GM21360 (cell line): Measurements from ENCODE around the gene NPDC1.
A peak's percentile ranks its signal among the peaks of the same experiment; 100 is the strongest.
"Not testable (repeated sequence)": the region's sequence is repeated elsewhere in the genome, so short reads cannot be mapped to it uniquely, and the experiment has no call there.

Experiments
- ATAC-seq: cut with Tn5 transposase; IDR thresholded peaks from one replicate; pipeline ENCODE4 v1.9.1; 2021; ENCODE audit warnings: mild to moderate bottlenecking, moderate library complexity; ENCODE audit not compliant: unreplicated experiment

Gene NPDC1

GRCh38 chr9:137075275-137075775 lies 29.3 kb upstream of the NPDC1 start:
- no peak for ATAC-seq

- no peak for ATAC-seq
These were observed 28.8 kb upstream of the NPDC1 start for GRCh38 chr9:137074657-137075274.

- no peak for ATAC-seq
These were observed 28.0 kb upstream of the NPDC1 start for GRCh38 chr9:137073992-137074399.

GRCh38 chr9:137071282-137071681 lies 25.3 kb upstream of the NPDC1 start:
- ATAC-seq: no peak

GRCh38 chr9:137070906-137071275 lies 24.9 kb upstream of the NPDC1 start:
- no peak for ATAC-seq

- ATAC-seq: peak; percentile 47
These were observed 24.4 kb upstream of the NPDC1 start, which contains the start of gene SAPCD2 for GRCh38 chr9:137070201-137070905. TSS of gene SAPCD2 (minus strand) at chr9:137070557. CDS start at chr9:137070460, 97 bp downstream.

- peak; percentile 6 for ATAC-seq
These were observed 23.6 kb upstream of the NPDC1 start for GRCh38 chr9:137069508-137070091.

GRCh38 chr9:137068539-137069507 lies 22.8 kb upstream of the NPDC1 start:
- ATAC-seq: no peak

- ATAC-seq: peak; percentile 36
These were observed 22.0 kb upstream of the NPDC1 start for GRCh38 chr9:137067860-137068538.

GRCh38 chr9:137066096-137066861 lies 20.3 kb upstream of the NPDC1 start:
- no peak for ATAC-seq

GRCh38 chr9:137065336-137065967 lies 19.5 kb upstream of the NPDC1 start:
- no peak for ATAC-seq

- no peak for ATAC-seq
These were observed 18.8 kb upstream of the NPDC1 start for GRCh38 chr9:137064880-137065164.

- ATAC-seq: no peak
These were observed 18.3 kb upstream of the NPDC1 start for GRCh38 chr9:137064027-137064879.

GRCh38 chr9:137063311-137064026 lies 17.5 kb upstream of the NPDC1 start:
- no peak for ATAC-seq

GRCh38 chr9:137062798-137063197 lies 16.8 kb upstream of the NPDC1 start:
- ATAC-seq: not testable (repeated sequence)

GRCh38 chr9:137062384-137062783 lies 16.4 kb upstream of the NPDC1 start:
- no peak for ATAC-seq

- ATAC-seq: no peak
These were observed 12.7 kb upstream of the NPDC1 start for GRCh38 chr9:137058521-137059234.
